HUDEP-2 (cell line): ENCODE results near the gene CFAP299.

Experiments used
- DNase-seq, 76 experiments: peaks; one replicate each; lab custom pipeline; 2025; ENCODE audit not compliant: unreplicated experiment in 76 of 76; lab: John Stamatoyannopoulos, UW

CFAP299 gene

GRCh38 chr4:80903020-80903419, 567.5 kb downstream of the CFAP299 start:
- DNase-seq, result no peak

GRCh38 chr4:80909938-80910337, 574.4 kb downstream of the CFAP299 start:
- DNase-seq, result no peak

- no peak for DNase-seq
These were observed 575.9 kb downstream of the CFAP299 start for GRCh38 chr4:80911458-80911857.

GRCh38 chr4:80912350-80912749, 576.8 kb downstream of the CFAP299 start:
- no peak for DNase-seq

- DNase-seq, result no peak
These were observed 577.9 kb downstream of the CFAP299 start for GRCh38 chr4:80913381-80913780.

GRCh38 chr4:80916770-80917169, 581.2 kb downstream of the CFAP299 start:
- no peak for DNase-seq

- no peak for DNase-seq
These were observed 582.5 kb downstream of the CFAP299 start for GRCh38 chr4:80918004-80918403.

- DNase-seq, result no peak
These were observed 585.9 kb downstream of the CFAP299 start for GRCh38 chr4:80921441-80921840.

- DNase-seq, result no peak
These were observed 587.4 kb downstream of the CFAP299 start for GRCh38 chr4:80922941-80923340.

- DNase-seq, result no peak
These were observed 589.8 kb downstream of the CFAP299 start for GRCh38 chr4:80925293-80925692.

GRCh38 chr4:80926446-80926845, 590.9 kb downstream of the CFAP299 start:
- no peak for DNase-seq

GRCh38 chr4:80926891-80927290, 591.4 kb downstream of the CFAP299 start:
- no peak for DNase-seq

GRCh38 chr4:80927420-80927819, 591.9 kb downstream of the CFAP299 start:
- no peak for DNase-seq

- no peak for DNase-seq
These were observed 596.1 kb downstream of the CFAP299 start for GRCh38 chr4:80931631-80932081.

- DNase-seq, result no peak
These were observed 612.6 kb downstream of the CFAP299 start for GRCh38 chr4:80948141-80948540.

GRCh38 chr4:80948995-80949394, 613.5 kb downstream of the CFAP299 start:
- no peak for DNase-seq

GRCh38 chr4:80956421-80956820, 620.9 kb downstream of the CFAP299 start:
- DNase-seq, result no peak

GRCh38 chr4:80963051-80963450, 627.5 kb downstream of the CFAP299 start:
- DNase-seq, result no peak

- DNase-seq, result no peak
These were observed 631.8 kb downstream of the CFAP299 start for GRCh38 chr4:80967346-80967745.

- no peak for DNase-seq
These were observed 644.7 kb downstream of the CFAP299 start for GRCh38 chr4:80980239-80980638.

- no peak for DNase-seq
These were observed 650.5 kb downstream of the CFAP299 start for GRCh38 chr4:80986011-80986410.

GRCh38 chr4:80989921-80990544, 654.5 kb downstream of the CFAP299 start:
- DNase-seq, result peak in 31 of 76 experiments; percentile 0 to 45 (median 15)

GRCh38 chr4:80990851-80991250, 655.3 kb downstream of the CFAP299 start:
- DNase-seq, result no peak
